Activated CD4-positive, alpha-beta memory T cell treated with anti-CD3 and anti-CD28 coated beads for 36 hours (primary cell): ENCODE results near the gene MELK. TPM values are rescaled to one million over a fixed set of nuclear protein-coding genes. Genes with fewer than 3 reads are reported as not detected.

Experiments used
- CTCF ChIA-PET: fragments of 350-600 bp; sonication (Branson Sonifier 250); formaldehyde crosslinking; loops from one replicate; lab custom pipeline; 2021; ENCODE audit warnings: antibody characterized with exemption, inconsistent platforms; lab: Charles Lee
- POLR2A ChIA-PET: fragments of 350-600 bp; sonication (Branson Sonifier 250); formaldehyde crosslinking; loops from one replicate; lab custom pipeline; 2021; ENCODE audit warnings: antibody characterized with exemption; lab: Charles Lee
- DNase-seq: peaks from one replicate; pipeline ENCODE4 v3.0.0-alpha.2; 2020
- H3K27ac Mint-ChIP-seq: one replicate; pipeline ENCODE4 v1.8.0; 2021; ENCODE audit warnings: mixed read lengths
- H3K27me3 Mint-ChIP-seq: one replicate; pipeline ENCODE4 v1.8.0; 2021; ENCODE audit warnings: mixed read lengths
- H3K36me3 Mint-ChIP-seq: one replicate; pipeline ENCODE4 v1.8.0; 2021; ENCODE audit warnings: mixed read lengths
- H3K4me1 Mint-ChIP-seq: one replicate; pipeline ENCODE4 v1.8.0; 2021; ENCODE audit warnings: low read depth, mixed read lengths
- H3K4me3 Mint-ChIP-seq: one replicate; pipeline ENCODE4 v1.8.0; 2021; ENCODE audit warnings: mild to moderate bottlenecking, mixed read lengths
- H3K9me3 Mint-ChIP-seq: one replicate; pipeline ENCODE4 v1.8.0; 2021; ENCODE audit warnings: mixed read lengths
- intact Hi-C: fragments of 100-400 bp; cut with micrococcal nuclease; formaldehyde crosslinking; loops from one replicate; pipeline ENCODE4 v1.15.1; 2023
- total RNA-seq, 2 experiments: library from RNA; stranded (reverse); gene quantifications; one replicate each; pipeline ENCODE4 v1.2.3, GENCODE V29; 2021

MELK gene
- total RNA-seq, 2 experiments from 2014 or later: 68.4 to 69.6 TPM

GRCh38 chr9:36677611-36678010 lies 104.9 kb downstream of the MELK start:
- intact Hi-C loops: no loop called here
- H3K36me3 Mint-ChIP-seq: peaks cover 44% of the 10 kb centered on the region
- H3K4me3 Mint-ChIP-seq: no peak overlapping the region
- H3K9me3 Mint-ChIP-seq: peaks cover 2% of the 10 kb centered on the region
- no peaks in the 10 kb centered on the region for H3K27me3 Mint-ChIP-seq
- DNase-seq: no peak
- H3K27ac Mint-ChIP-seq: no peak overlapping the region
- ChIA-PET POLR2A (no interaction called here), CTCF (interaction anchor here (0.6 to 1.0 kb wide), 2 partner anchors 45 to 51 kb away, joined by 3 read pairs; no protein-coding TSS in a partner anchor)
- H3K4me1 Mint-ChIP-seq: peaks cover 21% of the 10 kb centered on the region

GRCh38 chr9:36679710-36680109 lies 107.0 kb downstream of the MELK start:
- Mint-ChIP-seq H3K27me3 (no peaks in the 10 kb centered on the region), H3K4me1 (peaks cover 21% of the 10 kb centered on the region), H3K27ac (no peak overlapping the region), H3K4me3 (no peak overlapping the region), H3K36me3 (peaks cover 35% of the 10 kb centered on the region), H3K9me3 (peaks cover 2% of the 10 kb centered on the region)
- intact Hi-C loops: no loop called here
- no peak for DNase-seq
- ChIA-PET CTCF (no interaction called here), POLR2A (no interaction called here)

DNA sequence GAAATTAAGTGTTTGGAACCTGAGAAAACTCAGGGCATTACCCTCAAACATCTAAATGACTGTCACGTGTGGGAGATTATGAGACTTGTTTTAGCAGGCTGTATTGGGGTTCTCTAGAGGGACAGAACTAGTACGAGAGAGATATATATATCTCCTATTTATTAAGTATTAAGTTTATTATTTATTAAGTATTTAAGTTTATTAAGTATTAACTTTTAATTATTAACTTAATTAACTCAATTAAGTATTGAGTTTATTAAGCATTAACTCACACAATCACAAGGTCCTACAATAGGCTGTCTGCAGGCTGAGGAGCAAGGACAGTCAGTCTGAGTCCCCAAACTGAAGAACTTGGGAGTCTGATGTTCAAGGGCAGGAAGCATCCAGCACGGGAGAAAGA lies 113.8 kb downstream of the MELK start:
- POLR2A ChIA-PET: interaction anchor here (1.2 kb wide), 1 partner anchor 8 kb away, joined by 3 read pairs; no protein-coding TSS in a partner anchor
- Mint-ChIP-seq H3K9me3 (peaks cover 2% of the 10 kb centered on the region), H3K4me3 (no peak overlapping the region), H3K36me3 (peaks cover 4% of the 10 kb centered on the region), H3K27ac (no peak overlapping the region), H3K27me3 (no peaks in the 10 kb centered on the region), H3K4me1 (no peaks in the 10 kb centered on the region)
- DNase-seq: no peak
- intact Hi-C loops: no loop called here
- CTCF ChIA-PET: interaction anchor here (1.2 kb wide), 1 partner anchor 43 kb away, joined by 3 read pairs; no protein-coding TSS in a partner anchor

- CTCF ChIA-PET: interaction anchor here (1.0 kb wide), 1 partner anchor 135 kb away, joined by 3 read pairs; no protein-coding TSS in a partner anchor
- Mint-ChIP-seq H3K4me1 (peaks cover 2% of the 10 kb centered on the region), H3K27me3 (peaks cover 7% of the 10 kb centered on the region), H3K9me3 (no peaks in the 10 kb centered on the region), H3K4me3 (no peak overlapping the region), H3K36me3 (no peaks in the 10 kb centered on the region), H3K27ac (no peak overlapping the region)
- intact Hi-C loops: no loop called here
- no peak for DNase-seq
- POLR2A ChIA-PET: no interaction called here
These were observed 117.9 kb downstream of the MELK start for GRCh38 chr9:36690412-36691168.

- H3K27me3 Mint-ChIP-seq: peaks cover 7% of the 10 kb centered on the region
- H3K4me1 Mint-ChIP-seq: peaks cover 2% of the 10 kb centered on the region
- H3K36me3 Mint-ChIP-seq: no peaks in the 10 kb centered on the region
- H3K4me3 Mint-ChIP-seq: no peak overlapping the region
- intact Hi-C loops: no loop called here
- DNase-seq: no peak
- POLR2A ChIA-PET: no interaction called here
- no peaks in the 10 kb centered on the region for H3K9me3 Mint-ChIP-seq
- no peak overlapping the region for H3K27ac Mint-ChIP-seq
- CTCF ChIA-PET: interaction anchor here (1.0 kb wide), 1 partner anchor 136 kb away, joined by 3 read pairs; no protein-coding TSS in a partner anchor
These were observed 119.0 kb downstream of the MELK start for GRCh38 chr9:36691671-36692070.

DNA sequence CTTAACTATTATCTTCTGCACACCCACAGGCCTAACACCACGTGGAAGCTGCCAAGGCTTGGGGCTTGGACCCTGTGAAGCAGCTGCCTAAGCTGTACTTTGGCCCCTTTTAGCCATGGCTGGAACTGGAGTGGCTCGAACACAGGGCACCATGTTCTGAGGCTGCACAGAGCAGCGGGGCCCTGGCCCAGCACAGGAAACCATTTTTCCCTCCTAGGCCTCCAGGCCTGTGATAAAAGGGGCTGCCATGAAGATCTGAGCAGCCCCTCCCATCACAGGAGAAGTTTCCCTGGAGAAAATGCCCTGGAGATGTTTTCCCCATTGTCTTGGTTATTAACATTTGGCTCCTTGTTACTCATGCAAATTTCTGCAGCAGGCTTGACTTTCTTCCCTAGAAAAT lies 126.3 kb downstream of the MELK start:
- peaks cover 9% of the 10 kb centered on the region for H3K27me3 Mint-ChIP-seq
- DNase-seq: no peak
- intact Hi-C loops: no loop called here
- H3K4me3 Mint-ChIP-seq: no peak overlapping the region
- POLR2A ChIA-PET: no interaction called here
- H3K9me3 Mint-ChIP-seq: peaks cover 29% of the 10 kb centered on the region
- H3K36me3 Mint-ChIP-seq: peaks cover 6% of the 10 kb centered on the region
- H3K4me1 Mint-ChIP-seq: no peaks in the 10 kb centered on the region
- no peak overlapping the region for H3K27ac Mint-ChIP-seq
- CTCF ChIA-PET: no interaction called here

DNA sequence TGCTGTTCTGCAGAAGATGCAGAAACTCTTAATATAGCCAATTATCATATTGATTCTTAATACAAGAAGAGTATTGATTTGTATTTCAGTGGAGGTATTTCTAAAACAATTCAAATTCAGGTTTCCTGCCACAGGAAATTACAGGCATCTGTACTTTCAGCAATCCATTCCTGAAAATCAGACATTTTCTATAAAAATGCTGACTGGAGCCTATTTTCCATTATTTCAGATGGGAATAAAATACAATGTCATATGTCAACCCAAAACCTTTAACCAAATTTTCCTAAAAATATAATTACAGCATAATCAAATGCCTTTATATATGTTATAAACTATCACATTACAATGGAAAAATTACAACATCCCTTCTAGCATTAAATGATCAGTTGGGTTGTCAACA lies 131.5 kb downstream of the MELK start:
- intact Hi-C loops: no loop called here
- POLR2A ChIA-PET: no interaction called here
- Mint-ChIP-seq H3K4me1 (no peaks in the 10 kb centered on the region), H3K4me3 (no peak overlapping the region), H3K27ac (no peak overlapping the region), H3K36me3 (peaks cover 4% of the 10 kb centered on the region), H3K27me3 (peaks cover 19% of the 10 kb centered on the region), H3K9me3 (peaks cover 11% of the 10 kb centered on the region)
- DNase-seq: no peak
- CTCF ChIA-PET: no interaction called here

- no peak for DNase-seq
- Mint-ChIP-seq H3K27me3 (peaks cover 6% of the 10 kb centered on the region), H3K4me1 (no peaks in the 10 kb centered on the region), H3K4me3 (no peak overlapping the region), H3K27ac (no peak overlapping the region), H3K9me3 (no peaks in the 10 kb centered on the region), H3K36me3 (no peaks in the 10 kb centered on the region)
- POLR2A ChIA-PET: no interaction called here
- intact Hi-C loops: no loop called here
- CTCF ChIA-PET: interaction anchor here (1.4 kb wide), 1 partner anchor 15 kb away, joined by 4 read pairs; no protein-coding TSS in a partner anchor
These were observed 141.1 kb downstream of the MELK start for GRCh38 chr9:36713515-36714490.

DNA sequence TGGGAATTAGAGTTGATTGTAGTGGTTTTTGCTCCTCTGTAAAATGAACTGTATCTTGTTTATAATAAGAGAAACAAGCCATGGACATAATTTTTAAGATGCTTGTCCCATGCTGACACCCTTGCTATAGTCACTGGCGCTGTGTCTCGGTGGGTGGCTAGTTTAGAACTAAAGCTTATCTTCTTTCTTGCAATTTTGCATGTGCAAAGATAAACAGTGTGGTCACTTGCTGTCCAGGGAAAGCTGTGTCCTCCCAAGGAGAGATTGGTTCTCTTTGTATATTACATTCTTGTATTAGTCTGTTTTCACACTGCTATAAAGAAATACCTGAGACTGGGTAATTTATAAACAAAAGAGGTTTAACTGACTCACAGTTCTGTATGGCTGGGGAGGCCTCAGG lies 143.8 kb downstream of the MELK start:
- POLR2A ChIA-PET: interaction anchor here (0.6 kb wide), 1 partner anchor 13 kb away, joined by 3 read pairs; no protein-coding TSS in a partner anchor

GRCh38 chr9:36717276-36717675 lies 144.6 kb downstream of the MELK start:
- Mint-ChIP-seq H3K9me3 (no peaks in the 10 kb centered on the region), H3K4me1 (no peaks in the 10 kb centered on the region), H3K27me3 (peaks cover 4% of the 10 kb centered on the region), H3K27ac (no peak overlapping the region), H3K4me3 (no peak overlapping the region), H3K36me3 (no peaks in the 10 kb centered on the region)
- ChIA-PET POLR2A (no interaction called here), CTCF (interaction anchor here (1.7 kb wide), 1 partner anchor 11 kb away, joined by 5 read pairs; no protein-coding TSS in a partner anchor)
- no peak for DNase-seq
- intact Hi-C loops: no loop called here

More for the DNA sequence above, 143.8 kb downstream of the MELK start:
- peaks cover 4% of the 10 kb centered on the region for H3K27me3 Mint-ChIP-seq
- DNase-seq: no peak
- intact Hi-C loops: no loop called here
- CTCF ChIA-PET: no interaction called here
- H3K36me3 Mint-ChIP-seq: no peaks in the 10 kb centered on the region
- no peaks in the 10 kb centered on the region for H3K4me1 Mint-ChIP-seq
- H3K9me3 Mint-ChIP-seq: no peaks in the 10 kb centered on the region
- H3K27ac Mint-ChIP-seq: no peak overlapping the region
- no peak overlapping the region for H3K4me3 Mint-ChIP-seq

- CTCF ChIA-PET: interaction anchor here (1.7 kb wide), 1 partner anchor 10 kb away, joined by 5 read pairs; no protein-coding TSS in a partner anchor
- H3K4me3 Mint-ChIP-seq: no peak overlapping the region
- no peak for DNase-seq
- no peaks in the 10 kb centered on the region for H3K36me3 Mint-ChIP-seq
- POLR2A ChIA-PET: no interaction called here
- H3K27me3 Mint-ChIP-seq: peaks cover 4% of the 10 kb centered on the region
- no peak overlapping the region for H3K27ac Mint-ChIP-seq
- intact Hi-C loops: no loop called here
- no peaks in the 10 kb centered on the region for H3K9me3 Mint-ChIP-seq
- H3K4me1 Mint-ChIP-seq: no peaks in the 10 kb centered on the region
These were observed 145.9 kb downstream of the MELK start for GRCh38 chr9:36718612-36719011.

DNA sequence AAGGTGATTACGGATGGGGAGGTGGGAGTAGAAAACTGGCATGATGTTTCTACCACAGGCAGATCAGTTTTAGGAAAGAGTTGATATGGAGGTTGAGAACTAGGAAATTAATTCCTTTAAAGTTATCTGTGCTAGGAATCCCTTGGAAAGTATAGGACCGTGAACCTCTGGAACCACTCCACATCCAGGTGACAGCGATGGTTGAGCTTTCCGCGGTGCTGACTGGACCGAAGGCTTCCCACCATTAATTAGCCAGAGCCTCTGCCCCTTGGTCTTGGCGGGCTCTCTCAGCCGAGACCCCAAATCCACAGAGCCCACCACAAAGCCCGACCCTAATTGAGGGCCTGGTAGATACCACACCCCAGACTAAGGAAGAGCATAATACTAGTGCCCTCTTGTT lies 147.3 kb downstream of the MELK start:
- H3K27ac Mint-ChIP-seq: no peak overlapping the region
- intact Hi-C loops: no loop called here

More for the DNA sequence above, 147.3 kb downstream of the MELK start:
- POLR2A ChIA-PET: no interaction called here
- Mint-ChIP-seq H3K36me3 (no peaks in the 10 kb centered on the region), H3K27me3 (peaks cover 4% of the 10 kb centered on the region), H3K4me1 (no peaks in the 10 kb centered on the region), H3K9me3 (no peaks in the 10 kb centered on the region), H3K4me3 (no peak overlapping the region)
- DNase-seq: no peak
- CTCF ChIA-PET: no interaction called here
